ENCODE data around the gene NUP214.
A peak's percentile ranks its signal among the peaks of the same experiment; 100 is the strongest.
"Not testable (repeated sequence)": the region's sequence is repeated elsewhere in the genome, so short reads cannot be mapped to it uniquely, and the experiment has no call there.

NUP214 gene

DNA sequence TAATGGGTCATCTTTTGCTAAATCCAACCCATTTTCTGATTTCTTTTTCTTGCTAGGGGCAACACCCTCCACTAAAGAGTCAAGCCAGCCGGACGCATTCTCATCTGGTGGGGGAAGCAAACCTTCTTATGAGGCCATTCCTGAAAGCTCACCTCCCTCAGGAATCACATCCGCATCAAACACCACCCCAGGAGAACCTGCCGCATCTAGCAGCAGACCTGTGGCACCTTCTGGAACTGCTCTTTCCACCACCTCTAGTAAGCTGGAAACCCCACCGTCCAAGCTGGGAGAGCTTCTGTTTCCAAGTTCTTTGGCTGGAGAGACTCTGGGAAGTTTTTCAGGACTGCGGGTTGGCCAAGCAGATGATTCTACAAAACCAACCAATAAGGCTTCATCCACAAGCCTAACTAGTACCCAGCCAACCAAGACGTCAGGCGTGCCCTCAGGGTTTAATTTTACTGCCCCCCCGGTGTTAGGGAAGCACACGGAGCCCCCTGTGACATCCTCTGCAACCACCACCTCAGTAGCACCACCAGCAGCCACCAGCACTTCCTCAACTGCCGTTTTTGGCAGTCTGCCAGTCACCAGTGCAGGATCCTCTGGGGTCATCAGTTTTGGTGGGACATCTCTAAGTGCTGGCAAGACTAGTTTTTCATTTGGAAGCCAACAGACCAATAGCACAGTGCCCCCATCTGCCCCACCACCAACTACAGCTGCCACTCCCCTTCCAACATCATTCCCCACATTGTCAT is 72.0 kb downstream of the NUP214 start:
- DNase-seq (ENCODE audit: low read depth) = no peak

DNA sequence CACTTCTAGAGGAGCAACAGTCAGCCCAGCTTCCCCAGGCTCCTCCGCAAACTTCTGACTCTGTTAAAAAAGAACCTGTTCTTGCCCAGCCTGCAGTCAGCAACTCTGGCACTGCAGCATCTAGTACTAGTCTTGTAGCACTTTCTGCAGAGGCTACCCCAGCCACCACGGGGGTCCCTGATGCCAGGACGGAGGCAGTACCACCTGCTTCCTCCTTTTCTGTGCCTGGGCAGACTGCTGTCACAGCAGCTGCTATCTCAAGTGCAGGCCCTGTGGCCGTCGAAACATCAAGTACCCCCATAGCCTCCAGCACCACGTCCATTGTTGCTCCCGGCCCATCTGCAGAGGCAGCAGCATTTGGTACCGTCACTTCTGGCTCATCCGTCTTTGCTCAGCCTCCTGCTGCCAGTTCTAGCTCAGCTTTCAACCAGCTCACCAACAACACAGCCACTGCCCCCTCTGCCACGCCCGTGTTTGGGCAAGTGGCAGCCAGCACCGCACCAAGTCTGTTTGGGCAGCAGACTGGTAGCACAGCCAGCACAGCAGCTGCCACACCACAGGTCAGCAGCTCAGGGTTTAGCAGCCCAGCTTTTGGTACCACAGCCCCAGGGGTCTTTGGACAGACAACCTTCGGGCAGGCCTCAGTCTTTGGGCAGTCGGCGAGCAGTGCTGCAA is 72.8 kb downstream of the NUP214 start:
- no peak for DNase-seq (ENCODE audit: low read depth)

DNA sequence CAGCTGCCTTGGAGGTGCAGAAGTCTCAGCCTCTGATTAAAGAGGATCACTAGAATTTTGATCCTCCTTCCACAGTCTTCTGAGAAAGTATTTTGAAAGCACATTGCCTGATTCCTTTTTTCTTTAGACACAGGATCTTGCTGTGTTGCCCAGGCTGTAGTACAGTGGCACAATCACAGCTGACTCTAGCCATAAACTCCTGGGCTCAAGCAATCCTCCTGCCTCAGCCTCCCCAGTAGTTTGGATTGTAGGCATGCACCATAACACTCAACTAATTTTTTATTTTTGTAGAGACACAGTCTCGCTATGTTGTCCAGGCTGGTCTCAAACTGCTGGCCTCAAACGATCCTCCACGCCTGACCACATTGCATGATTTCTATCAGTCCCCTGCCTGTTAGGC is 76.5 kb downstream of the NUP214 start:
- DNase-seq (ENCODE audit: low read depth) = no peak

DNA sequence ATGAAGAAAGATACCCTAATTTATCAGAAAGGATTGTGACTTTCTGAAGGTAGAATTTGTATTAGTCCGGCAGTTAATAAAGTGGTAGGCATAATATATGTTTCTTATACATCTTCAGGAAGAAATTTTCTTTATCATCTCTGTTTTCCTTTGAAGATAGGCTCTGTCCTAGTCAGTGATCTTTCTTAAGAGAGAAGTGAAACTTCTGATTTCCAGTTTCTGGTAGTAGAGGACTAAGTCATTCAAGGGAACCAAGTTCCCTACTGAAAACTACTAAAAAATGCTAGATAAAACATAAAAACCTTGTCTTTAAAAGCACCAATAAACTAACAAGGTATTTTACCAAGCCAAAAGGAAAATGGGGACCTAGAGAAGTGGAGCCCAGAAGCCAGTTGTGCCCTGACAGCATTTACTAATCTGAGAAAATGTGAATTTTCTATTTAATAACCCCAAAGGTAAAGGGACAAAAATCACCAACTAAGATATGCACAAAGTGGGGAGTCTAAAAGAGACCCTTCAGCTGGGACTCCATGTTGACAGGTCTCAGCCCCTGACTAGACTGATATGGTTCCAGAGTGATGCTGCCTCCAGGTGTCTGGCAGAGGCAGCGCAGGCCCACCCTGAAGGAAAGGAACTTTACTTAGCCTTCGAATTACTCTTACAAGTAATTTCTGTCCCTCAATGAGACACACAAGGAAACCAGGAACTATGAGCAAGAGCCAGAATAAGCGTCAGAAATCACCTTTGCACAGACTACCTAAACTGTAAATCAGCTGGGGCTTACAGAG is 78.2 kb downstream of the NUP214 start:
- no peak for DNase-seq (ENCODE audit: low read depth)

DNA sequence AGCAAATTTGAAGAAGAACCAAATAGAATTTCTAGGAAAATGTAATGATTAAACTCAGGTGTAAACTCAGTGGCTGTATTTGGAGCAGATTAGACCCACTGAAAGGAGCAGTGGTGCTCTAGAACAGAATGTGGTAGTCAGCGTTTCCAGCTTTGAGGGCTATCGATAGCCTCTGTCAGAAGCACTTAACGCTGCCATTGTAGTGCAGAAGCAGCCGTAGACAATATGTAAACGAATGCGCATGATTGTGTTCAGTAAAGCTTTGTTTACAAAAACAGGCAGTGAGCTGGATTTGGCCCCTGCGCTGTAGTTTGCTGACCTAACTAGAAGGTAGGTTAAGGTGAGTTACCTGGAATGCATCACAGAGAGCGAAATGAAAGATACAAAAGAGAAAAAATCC is 78.9 kb downstream of the NUP214 start:
- no peak for DNase-seq (ENCODE audit: low read depth)

DNA sequence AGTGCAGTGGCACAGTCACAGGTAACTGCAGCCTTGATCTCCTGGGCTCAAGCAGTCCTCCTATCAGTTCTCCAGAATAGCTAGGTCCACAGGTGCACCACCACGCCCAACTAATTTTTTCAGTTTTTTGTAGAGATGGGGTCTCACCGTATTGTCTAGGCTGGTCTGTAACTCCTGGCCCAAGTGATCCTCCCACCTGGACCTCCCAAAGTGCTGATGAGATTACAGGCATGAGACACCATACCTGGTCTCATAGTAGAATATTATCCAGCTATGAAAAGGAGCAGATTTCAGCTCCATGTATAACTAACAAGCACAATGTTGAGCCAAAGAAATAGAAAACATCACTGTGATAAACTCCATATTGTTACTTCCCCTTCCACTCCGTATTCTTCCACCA is 81.1 kb downstream of the NUP214 start:
- DNase-seq (ENCODE audit: low read depth) = no peak

DNA sequence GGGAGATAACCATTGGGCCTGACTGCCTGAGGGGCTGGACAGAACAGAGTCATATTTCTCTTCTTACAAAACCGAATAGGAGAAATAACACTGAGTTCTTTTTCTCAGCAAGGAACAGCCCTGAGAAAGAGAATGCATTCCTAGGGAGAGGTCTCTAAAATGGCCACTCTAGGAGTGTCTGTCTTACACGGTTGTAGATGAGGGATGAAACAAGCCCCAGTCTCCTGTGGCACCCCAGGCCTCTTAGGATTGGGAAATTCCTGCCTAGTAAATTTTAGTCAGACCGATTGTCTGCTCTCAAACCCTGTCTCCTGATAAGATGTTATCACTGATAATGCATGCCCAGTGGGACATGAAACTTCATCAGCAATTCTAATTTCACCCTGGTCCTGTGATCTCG is 86.5 kb downstream of the NUP214 start:
- DNase-seq (ENCODE audit: low read depth) = not testable (repeated sequence)

DNA sequence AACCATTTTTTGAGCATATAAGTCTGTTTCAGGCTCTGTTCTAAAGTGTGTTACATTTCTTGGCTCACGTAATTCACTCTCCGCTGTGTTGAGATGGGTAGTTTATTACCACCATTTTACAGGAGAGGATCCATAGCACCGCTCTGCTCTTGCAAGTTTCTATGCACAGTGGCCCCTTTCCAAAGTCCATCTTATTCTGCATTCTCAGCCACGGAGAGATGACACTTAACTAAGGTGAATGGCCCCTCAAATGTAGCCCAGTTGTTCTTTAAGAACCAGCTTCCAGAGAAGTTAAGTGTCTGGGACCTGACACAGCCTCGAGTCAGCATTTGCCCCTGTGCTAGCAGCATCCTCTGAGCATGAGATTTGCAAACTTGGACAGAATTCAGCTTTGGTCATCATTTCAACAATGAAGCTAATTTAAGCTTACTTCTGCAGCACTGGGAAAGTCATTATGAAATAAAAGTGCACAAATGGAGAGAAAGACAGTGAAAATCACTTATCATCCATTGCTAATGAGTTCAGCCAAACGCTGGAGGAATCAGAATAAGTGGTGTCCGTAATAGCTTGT is 89.0 kb downstream of the NUP214 start:
- no peak for DNase-seq (ENCODE audit: low read depth)

DNA sequence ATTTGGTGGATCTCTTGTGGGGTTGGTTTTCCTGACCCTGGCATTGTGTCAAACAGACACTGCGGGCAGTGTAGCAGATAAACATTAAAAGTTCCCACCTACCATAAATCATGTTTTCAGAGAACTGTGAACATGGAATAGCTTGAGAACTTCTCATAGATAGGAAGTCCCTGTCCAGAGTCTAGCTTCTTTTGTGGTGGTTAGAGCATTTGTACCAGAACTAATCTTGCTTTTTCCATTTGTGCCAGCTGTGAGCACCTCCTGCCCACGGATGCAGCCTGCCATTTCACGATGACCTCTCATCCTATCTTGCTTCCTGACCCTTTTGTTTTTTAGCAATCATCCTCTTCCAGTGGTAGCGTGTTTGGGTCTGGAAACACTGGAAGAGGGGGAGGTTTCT is 89.5 kb downstream of the NUP214 start:
- no peak for DNase-seq (ENCODE audit: low read depth)

DNA sequence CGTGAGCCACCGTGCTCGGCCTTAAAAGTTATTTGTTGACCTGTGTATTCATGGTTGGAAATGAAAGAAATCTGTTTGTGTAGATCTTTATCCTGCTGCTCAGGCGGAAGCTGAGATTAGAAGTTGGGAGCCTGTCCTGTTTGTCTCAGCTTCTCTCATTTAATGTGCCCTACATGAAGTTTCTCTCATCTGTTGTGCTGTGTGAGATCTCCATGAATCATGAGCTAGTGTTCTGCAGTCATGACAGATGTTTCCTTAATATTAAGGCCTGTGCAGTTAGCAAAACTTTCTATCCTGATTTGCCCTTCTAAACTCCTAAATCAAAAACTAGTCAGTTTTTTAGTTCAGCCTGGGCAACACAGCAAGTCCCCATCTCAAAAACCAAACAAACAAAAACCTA is 91.4 kb downstream of the NUP214 start:
- DNase-seq (ENCODE audit: low read depth) = no peak

DNA sequence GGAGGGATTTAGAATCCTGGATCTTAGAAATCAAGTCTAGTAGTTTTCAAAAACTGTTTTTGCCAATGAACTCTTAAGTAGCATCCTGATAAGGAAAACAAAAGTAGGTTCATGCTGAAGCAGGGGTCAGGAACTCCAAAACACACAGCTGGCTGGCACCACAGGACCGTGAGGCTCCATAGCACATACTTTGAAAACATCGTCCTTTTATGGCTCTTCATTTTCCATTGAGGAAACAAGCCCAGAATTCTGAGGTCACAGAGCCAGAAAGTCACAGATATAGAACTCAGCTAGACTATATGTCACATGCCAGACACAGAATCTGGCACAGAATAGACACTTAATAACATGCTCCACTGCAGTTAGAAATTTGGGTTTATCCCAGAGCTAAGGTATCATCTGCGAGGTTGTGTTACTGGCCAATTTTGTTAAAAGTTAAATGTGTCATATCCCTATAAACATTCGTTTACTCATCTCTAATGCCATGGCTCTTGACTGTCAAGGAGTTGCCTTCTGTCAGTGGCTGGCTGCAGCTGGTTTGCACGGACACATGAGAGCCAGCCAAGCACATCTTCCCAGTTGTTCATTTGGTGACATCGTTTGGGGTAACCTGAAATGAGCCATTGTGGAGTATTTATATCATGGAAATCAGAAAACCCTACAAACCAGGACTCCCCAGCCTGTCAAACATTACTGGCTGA is 92.1 kb downstream of the NUP214 start:
- DNase-seq (ENCODE audit: low read depth) = no peak

DNA sequence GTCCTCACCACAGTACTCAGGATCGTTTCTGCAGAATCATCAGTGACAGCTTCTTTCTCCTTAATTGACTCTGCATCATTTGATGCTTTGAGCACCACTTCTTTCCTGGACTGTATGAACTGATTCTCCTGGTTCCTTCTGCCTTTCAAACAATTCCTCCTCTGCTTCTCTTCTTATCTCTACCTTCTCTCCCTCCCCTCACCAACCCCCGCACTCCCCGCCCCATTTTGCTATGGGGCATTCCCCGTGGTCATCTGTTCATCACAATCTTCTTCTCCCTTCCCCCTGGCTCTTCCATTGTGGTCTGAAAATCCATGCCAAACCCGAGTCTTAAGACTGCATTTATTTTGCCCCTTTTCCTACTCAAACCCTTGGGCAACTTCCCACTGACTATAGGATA is 93.0 kb downstream of the NUP214 start:
- peak; percentile 27 for DNase-seq (ENCODE audit: low read depth)

DNA sequence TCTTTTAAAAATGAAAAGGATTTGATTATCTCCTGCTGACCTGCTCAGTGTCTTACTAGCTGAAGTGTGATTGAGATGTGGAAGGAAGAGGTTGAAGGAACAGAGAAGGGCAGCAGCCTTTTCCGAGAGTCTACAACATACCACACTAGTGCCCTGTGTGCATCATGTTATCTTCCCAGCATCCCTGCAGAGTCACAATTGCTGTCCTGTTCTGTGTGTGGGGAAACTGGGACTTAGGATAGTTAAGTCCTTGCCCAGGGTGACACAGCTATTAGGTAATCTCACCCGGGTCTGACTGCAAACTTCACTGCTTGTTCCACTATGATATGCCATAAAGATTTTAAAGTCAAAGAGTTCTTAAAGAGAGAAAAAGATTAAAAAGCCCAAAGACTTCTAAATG is 95.1 kb downstream of the NUP214 start:
- DNase-seq (ENCODE audit: low read depth) = no peak

DNA sequence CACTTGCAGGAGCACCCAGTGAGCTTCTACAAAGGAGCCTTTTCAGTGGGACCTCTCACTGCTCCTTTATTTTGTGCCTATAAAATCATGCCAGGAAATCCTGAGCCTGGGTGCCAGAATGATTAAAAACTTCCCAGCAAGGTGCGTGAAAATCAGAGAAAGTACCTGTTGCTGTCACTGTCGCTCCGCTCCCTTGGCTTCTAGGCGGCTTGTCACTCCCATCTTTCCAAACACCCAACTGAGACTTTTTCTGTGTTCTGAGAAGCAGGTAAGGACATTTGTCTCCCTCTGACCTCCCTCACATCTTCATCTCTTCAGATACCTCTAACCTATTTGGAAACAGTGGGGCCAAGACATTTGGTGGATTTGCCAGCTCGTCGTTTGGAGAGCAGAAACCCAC is 97.1 kb downstream of the NUP214 start:
- DNase-seq (ENCODE audit: low read depth) = no peak

DNA sequence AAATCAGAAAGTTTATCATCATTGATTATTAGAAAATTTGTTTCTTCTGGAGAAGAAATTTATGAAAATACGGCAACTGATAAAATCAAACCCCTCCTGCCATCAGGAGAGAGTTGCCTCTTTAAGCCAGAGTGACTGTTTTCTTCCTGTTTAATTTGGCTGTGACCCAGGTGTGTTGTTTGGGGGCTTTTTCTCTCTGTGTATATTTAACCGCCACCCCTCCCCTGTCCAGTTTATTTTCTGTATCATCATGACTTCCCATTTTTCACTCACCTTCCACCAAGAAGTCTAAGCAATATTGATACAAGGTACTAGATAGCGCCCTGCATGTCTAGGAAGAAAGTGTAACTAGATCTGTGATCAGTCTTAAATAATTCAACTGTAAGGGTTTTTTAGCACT is 100.8 kb downstream of the NUP214 start:
- no peak for DNase-seq (ENCODE audit: low read depth)

DNA sequence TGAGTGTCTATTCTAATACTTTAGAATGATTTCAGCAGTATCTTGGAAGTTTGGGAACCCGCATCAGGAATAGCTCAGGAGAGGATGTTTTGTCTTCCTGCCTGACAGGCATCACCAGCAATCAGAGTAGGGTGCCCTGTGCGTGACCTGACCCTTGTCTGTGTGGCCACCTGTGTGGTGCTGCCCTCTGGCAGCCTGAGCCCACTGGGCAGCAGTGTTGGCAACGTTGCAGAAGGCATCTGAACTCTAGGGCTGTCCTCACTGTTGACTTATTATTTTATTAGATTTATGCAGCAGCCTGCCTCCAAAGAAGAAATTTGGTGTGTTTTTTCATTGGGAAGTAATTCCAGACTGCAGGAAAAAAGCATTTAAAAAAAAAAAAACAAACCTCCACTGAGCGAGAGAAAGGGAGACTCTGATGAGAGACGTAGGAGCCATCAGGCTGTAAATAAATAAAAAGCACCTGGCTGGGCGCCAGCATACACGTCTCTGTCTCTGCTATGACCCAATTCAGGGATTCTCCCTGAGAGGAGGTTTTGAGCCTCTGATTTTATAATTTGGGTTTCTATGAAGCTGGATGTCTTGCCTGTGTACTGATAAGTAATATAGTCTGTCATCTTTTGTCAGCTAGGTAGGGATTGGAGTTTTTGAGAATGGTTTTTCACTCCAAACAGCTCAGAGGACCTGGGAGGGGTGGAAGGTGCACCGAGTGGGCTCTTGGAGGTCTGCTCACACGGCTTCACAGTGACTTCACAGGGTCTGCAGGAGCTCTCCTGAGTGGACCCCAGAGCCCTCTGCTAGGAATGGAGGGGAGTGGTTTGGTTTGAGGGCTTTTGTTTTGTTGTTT is 101.9 kb downstream of the NUP214 start:
- DNase-seq (ENCODE audit: low read depth) = no peak

DNA sequence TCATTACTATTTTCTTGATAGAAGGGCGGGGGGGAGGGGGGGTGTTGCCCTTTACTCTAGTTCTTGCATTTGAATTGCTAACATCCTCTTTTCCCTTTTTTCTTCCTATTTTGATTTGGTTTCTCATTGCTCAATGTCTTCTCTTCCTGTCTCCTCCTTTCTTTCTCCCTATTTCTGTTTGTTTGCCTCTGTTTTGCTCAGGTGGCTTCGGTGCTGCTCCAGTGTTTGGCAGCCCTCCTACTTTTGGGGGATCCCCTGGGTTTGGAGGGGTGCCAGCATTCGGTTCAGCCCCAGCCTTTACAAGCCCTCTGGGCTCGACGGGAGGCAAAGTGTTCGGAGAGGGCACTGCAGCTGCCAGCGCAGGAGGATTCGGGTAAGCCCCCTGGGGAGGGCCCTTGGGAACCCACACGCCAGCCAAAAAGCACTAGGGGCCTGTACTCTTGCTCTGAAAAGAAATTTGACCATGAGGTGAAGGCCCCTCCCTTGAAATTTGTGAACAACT is 102.6 kb downstream of the NUP214 start:
- DNase-seq (ENCODE audit: low read depth) = no peak

DNA sequence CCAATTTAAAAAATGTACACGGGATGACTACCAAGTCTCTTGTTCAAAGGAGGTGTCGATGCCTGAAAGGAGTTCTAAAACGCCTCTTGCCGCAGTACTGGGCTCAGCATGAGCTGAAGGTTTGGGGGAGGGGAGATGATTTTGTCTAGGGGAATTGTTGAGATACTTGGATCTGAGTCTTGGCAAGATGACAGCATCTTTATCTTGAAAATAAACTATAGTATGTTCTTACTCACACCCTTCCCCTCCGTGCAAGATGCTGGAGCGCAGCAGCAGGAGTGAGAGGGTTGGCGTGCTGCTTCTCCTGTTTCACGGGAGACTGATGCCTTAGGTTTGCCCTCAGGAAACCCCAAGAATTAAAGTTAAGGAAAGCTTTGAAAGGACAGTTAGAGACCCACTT is 103.6 kb downstream of the NUP214 start:
- DNase-seq (ENCODE audit: low read depth) = peak; percentile 87

DNA sequence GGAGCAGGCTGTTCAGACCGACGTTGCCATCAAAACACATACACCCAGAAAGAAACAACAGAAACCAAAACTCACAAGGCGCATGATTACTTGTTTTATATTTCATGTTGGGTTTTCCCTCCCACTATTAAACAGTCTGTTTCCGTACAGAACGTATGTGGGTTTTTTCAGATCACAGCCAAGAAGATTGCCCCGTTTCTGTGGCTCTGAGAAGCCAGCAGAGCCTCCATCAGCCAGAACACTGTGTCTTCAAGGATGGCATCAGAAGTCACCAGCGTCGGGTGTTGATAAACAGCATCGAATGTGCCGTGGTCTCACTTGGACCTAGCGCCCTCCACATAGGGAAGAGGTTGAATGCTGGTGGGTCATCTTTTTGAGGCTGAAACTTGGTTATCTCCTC is 108.2 kb downstream of the NUP214 start:
- DNase-seq (ENCODE audit: low read depth) = no peak

DNA sequence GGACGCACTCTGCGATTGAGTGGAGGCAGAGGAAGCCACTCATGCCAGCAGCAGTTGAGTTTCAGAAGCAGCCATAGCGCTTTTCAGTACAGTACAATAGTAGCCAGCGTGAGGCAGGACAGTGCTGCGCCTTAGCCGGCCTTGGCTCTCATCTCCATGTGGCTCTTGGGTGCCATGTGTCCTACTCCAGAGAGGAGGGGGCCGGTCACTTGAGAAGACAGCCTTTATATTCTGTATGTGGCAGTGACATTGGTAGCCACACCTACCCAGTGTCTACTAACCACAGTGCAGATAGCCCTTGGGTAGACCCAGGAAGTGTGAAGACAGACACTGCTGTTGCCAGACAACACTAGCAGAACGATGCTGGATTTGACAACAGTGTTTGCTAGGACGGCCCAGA is 108.6 kb downstream of the NUP214 start:
- DNase-seq (ENCODE audit: low read depth) = no peak
